Astrocyte of the cerebellum (primary cell): Measurements from ENCODE around the gene ANP32A.
A peak's percentile ranks its signal among the peaks of the same experiment; 100 is the strongest.

Experiments
- DNase-seq: peaks from one replicate; pipeline ENCODE4 v3.0.0-alpha.2; 2011; ENCODE audit warnings: low read depth
- H3K4me3 ChIP-seq: 2 replicates; pipeline ENCODE4 v1.5.1; 2011; ENCODE audit warnings: mild to moderate bottlenecking, low read depth, low read length, moderate library complexity
- in situ Hi-C: cut with HindIII; loops from 2 replicates; pipeline ENCODE4 v1.10.0; 2017; ENCODE audit warnings: low sequenced_read_pairs
- TF ChIP-seq, protein P1 (sequence below): IDR thresholded peaks from 2 replicates; pipeline ENCODE4 v1.5.1; 2012; ENCODE audit warnings: low read length, low read depth, moderate library complexity, mild to moderate bottlenecking; ENCODE audit errors: missing control alignments

Gene ANP32A

DNA sequence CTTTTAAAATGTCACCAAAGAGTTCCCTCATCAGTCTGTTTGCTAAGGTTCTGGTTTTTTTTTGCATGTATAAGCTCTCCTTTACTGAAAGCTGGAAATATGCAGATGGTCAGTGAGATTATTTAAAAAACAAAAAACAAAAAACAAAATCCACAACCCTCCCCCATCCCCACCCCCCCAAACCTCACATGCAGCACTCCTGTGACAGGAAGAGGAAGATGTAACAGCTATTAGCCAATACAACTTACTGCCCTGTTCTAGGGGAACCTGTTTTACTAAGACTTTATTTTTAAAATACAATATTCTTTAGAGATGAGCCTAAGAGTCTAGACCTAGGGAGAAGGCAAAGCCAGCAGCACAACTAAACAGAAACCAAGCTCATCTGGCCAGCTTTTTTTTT, 39.5 kb downstream of the ANP32A start:
- TF ChIP-seq, protein P1, sequence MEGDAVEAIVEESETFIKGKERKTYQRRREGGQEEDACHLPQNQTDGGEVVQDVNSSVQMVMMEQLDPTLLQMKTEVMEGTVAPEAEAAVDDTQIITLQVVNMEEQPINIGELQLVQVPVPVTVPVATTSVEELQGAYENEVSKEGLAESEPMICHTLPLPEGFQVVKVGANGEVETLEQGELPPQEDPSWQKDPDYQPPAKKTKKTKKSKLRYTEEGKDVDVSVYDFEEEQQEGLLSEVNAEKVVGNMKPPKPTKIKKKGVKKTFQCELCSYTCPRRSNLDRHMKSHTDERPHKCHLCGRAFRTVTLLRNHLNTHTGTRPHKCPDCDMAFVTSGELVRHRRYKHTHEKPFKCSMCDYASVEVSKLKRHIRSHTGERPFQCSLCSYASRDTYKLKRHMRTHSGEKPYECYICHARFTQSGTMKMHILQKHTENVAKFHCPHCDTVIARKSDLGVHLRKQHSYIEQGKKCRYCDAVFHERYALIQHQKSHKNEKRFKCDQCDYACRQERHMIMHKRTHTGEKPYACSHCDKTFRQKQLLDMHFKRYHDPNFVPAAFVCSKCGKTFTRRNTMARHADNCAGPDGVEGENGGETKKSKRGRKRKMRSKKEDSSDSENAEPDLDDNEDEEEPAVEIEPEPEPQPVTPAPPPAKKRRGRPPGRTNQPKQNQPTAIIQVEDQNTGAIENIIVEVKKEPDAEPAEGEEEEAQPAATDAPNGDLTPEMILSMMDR = no peak
- no peak overlapping the region for H3K4me3 ChIP-seq
- no peak for DNase-seq
- in situ Hi-C loops = no loop called here

DNA sequence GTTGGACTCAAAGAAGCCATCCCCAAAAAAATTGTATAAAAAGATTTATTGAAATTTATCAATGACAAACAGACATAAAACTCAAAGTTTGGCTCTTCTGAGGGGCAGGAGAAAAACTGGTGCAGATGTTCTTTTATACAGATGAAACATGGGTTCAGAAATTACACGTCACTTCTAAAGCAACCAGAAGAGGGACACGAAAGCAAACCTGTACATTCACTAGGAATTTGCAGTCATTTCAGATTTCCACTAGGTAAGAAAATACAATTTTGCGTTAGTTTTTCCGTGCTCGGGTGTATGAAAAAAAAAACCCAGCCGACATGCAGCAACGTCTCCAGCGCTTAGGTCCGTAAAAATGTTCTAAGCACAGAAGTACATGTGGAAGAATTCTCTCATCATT, 41.8 kb downstream of the ANP32A start:
- in situ Hi-C loops = no loop called here
- H3K4me3 ChIP-seq = no peak overlapping the region
- DNase-seq = no peak
- TF ChIP-seq, protein P1 = no peak

DNA sequence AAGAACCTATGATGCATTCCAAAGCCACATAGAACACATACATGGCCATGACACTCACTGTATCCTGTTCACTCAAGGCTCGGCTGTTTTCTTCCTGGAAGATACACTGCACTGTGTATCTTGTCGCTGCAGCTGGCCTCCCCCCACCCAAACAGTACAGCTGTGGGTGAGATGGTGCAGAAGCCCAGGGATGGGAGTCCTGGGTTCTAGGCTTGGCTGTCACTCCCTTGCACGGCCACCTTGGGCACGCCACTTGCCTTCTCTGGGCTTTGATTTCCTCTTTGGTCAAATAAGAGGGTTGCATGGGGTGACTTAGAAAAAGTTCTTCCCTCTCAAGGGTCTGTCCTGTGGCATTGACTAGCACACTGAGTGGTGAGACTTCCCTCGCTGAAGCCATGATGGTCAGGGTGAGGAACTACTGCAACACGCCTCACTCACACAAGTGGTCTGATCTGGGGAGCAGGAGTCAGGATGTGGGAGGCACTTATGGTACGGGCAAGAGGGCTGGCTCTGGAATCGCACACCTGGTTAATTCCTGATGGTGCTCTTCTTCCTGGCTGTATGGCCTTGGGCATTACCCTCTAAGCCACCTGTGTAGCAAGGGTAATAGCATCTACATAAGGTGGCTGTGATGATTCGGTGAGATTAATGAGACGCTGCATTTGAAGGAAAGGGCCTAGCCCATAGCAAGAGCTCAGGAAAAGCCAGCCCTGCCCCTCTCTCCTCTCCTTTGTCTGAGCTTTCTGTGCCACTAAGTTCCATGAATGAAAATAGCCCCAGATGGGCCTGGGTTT, 44.0 kb downstream of the ANP32A start:
- no peak overlapping the region for H3K4me3 ChIP-seq
- in situ Hi-C loops = no loop called here
- no peak for DNase-seq
- TF ChIP-seq, protein P1 = no peak

DNA sequence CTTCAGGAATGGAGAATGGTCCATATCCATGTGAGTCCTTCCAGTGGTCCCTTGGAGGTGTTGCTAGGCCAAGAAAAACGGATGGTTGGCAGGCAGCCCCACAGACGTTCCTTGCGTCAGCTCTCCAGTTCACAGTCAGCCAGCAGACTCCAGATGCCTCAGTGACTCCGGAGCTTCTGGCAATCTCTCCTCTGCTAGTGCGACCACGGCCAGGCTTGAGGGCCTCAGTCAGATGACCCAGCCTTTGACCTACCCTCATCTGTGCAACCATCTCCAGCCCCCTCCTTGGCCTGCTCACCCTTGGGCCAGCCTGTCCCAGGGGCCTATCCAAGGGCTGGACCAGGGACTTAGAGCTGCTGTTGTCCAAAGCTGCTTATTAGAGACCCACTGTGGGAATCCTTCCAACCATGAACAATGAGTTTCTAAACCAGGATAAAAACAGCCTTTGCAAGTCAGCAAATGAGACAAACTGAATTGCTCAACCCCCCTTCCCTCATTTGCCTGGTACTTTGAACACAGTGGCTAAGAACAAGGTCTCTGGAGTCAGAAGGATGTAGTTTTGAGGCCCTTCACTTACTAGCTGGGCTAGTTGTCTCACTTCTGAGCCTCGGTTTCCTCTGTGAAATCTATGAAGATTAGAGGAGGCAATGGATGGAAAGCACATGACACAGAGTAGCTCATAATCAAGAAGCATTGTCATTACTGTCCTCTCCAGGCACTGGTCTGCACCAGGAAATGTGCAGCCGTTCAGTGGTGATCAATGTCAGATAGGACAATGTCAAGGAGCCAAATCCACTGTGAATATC, 44.8 kb downstream of the ANP32A start:
- TF ChIP-seq, protein P1 = no peak
- peak; percentile 54 for DNase-seq
- in situ Hi-C loops = no loop called here
- H3K4me3 ChIP-seq = no peak overlapping the region

DNA sequence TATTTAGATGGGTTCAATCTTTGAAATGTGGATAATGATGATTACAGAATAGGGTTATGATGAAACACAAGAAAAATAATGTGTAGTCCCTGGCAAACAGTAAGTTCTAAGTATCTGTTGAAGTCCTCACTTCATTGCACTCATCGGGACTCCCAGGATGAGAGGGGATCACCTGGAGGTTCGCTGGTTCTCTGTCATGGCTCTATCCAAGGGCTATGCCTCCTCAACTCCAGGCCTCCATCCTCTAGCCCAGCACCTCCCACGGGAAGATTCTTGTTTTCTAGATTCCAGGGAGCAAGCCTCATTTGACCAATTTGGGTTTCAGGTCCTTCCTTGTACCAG, 45.5 kb downstream of the ANP32A start:
- no peak for DNase-seq
- TF ChIP-seq, protein P1 = no peak
- in situ Hi-C loops = no loop called here
- H3K4me3 ChIP-seq = no peak overlapping the region

DNA sequence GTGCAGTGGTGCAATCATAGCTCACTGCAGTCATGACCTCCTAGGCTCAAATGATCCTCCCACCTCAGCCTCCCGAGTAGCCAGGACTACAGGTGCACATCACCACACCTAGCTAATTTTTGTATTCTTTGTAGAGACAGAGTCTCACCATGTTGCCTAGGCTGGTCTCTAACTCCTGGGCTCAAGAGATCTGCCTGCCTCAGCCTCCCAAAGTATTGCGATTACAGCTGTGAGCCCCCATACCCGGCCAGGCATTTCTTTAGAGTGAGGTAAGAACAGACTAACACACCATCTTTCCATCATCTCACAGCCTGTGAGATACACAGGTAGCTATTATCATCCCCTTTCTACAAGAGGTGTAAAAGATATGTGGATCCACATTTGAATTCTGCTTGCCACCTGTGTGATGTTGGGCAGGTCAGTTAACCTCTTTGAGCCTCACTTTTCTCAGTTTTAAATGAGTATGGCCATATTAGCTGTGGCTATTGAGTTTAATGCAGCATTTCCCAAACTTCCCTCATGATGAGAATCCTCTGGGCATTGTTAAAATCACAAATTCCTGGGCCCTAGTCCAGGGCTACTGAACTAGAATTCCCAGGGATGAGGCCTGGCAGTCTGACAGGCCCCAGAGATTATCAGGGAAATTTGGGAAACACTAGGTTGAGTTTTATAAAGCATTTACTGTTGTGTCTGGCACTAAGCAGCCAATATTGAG, 46.0 kb downstream of the ANP32A start:
- no peak for DNase-seq
- in situ Hi-C loops = no loop called here
- H3K4me3 ChIP-seq = no peak overlapping the region
- TF ChIP-seq, protein P1 = no peak
